Karpas-422 (cell line): ENCODE results near the gene C16orf78. TPM values are rescaled to one million over a fixed set of nuclear protein-coding genes. Genes with fewer than 3 reads are reported as not detected.

Source experiments
- DNase-seq: peaks from one replicate; pipeline ENCODE4 v3.0.0-alpha.2; 2015
- H2AFZ ChIP-seq: fragments of 200-600 bp; sonication (generic); 2 replicates; pipeline ENCODE4 v1.6.1; 2014; ENCODE audit warnings: antibody characterized with exemption, low read length, mixed read lengths
- H3K27ac ChIP-seq: fragments of 200-600 bp; sonication (generic); 2 replicates; pipeline ENCODE4 v1.5.1; 2014; ENCODE audit warnings: mild to moderate bottlenecking, low read length, moderate library complexity
- H3K27me3 ChIP-seq: fragments of 200-600 bp; sonication (generic); 2 replicates; pipeline ENCODE4 v1.6.1; 2014; ENCODE audit warnings: low read length, mixed read lengths
- H3K36me3 ChIP-seq: fragments of 200-600 bp; sonication (generic); 2 replicates; pipeline ENCODE4 v1.6.1; 2014; ENCODE audit warnings: low read length, mixed read lengths; ENCODE audit not compliant: insufficient read depth
- H3K4me1 ChIP-seq: fragments of 200-600 bp; sonication (generic); 2 replicates; pipeline ENCODE4 v1.6.1; 2014; ENCODE audit warnings: mild to moderate bottlenecking, low read length, mixed read lengths
- H3K4me2 ChIP-seq: fragments of 200-600 bp; sonication (generic); 2 replicates; pipeline ENCODE4 v1.6.1; 2014; ENCODE audit warnings: low read length, low read depth, mild to moderate bottlenecking; ENCODE audit not compliant: poor library complexity, severe bottlenecking
- H3K4me3 ChIP-seq: fragments of 200-600 bp; sonication (generic); 2 replicates; pipeline ENCODE4 v1.5.1; 2014; ENCODE audit warnings: mild to moderate bottlenecking, antibody characterized with exemption, low read length, mixed read lengths
- H3K79me2 ChIP-seq: fragments of 200-600 bp; sonication (generic); 2 replicates; pipeline ENCODE4 v1.6.1; 2014; ENCODE audit warnings: mild to moderate bottlenecking, low read length, mixed read lengths
- H3K9ac ChIP-seq: fragments of 200-600 bp; sonication (generic); 2 replicates; pipeline ENCODE4 v1.6.0; 2014; ENCODE audit warnings: low read length
- H3K9me2 ChIP-seq: fragments of 200-600 bp; sonication (generic), shearing (Covaris generic); replicated peaks from 2 replicates; pipeline ENCODE4 v1.6.0; 2014; ENCODE audit warnings: mild to moderate bottlenecking, low read length, moderate library complexity; ENCODE audit not compliant: insufficient read depth
- H3K9me3 ChIP-seq: fragments of 300-700, 200-600 bp; sonication (generic); 2 replicates; pipeline ENCODE4 v1.6.1; 2014; ENCODE audit warnings: low read length, mixed read lengths
- H4K20me1 ChIP-seq: fragments of 200-600 bp; sonication (generic); 2 replicates; pipeline ENCODE4 v1.6.1; 2014; ENCODE audit warnings: mild to moderate bottlenecking, antibody characterized with exemption, low read length, low read depth; ENCODE audit not compliant: insufficient read depth
- total RNA-seq: library from RNA; depleted of rRNA; stranded (reverse); fragments of >200 nt; shearing (Covaris generic); gene quantifications from 2 replicates; pipeline ENCODE4 v1.2.3, GENCODE V29; 2014; ENCODE audit warnings: low replicate concordance; rRNA removed

The C16orf78 gene
- total RNA-seq, result not detected in 2 replicates

GRCh38 chr16:49373504-49373903, at the start of gene C16orf78:
Gene C16orf78 (plus strand): TSS chr16:49373804. CDS start chr16:49373940, 136 bp downstream.
- no peaks in the 10 kb centered on the region for H3K9me3 ChIP-seq
- H3K27me3 ChIP-seq, result no peaks in the 10 kb centered on the region
- H3K4me1 ChIP-seq, result no peaks in the 10 kb centered on the region
- no peak within 1 kb of the TSS for H3K4me2 ChIP-seq
- no peaks in the 10 kb centered on the region for H3K79me2 ChIP-seq
- no peak within 1 kb of the TSS for H2AFZ ChIP-seq
- H3K36me3 ChIP-seq, result no peaks in the 10 kb centered on the region
- no peaks in the 10 kb centered on the region for H3K9me2 ChIP-seq
- no peak within 1 kb of the TSS for H3K27ac ChIP-seq
- no peak within 1 kb of the TSS for H3K4me3 ChIP-seq
- no peaks in the 10 kb centered on the region for H4K20me1 ChIP-seq
- no peak within 1 kb of the TSS for H3K9ac ChIP-seq
- DNase-seq, result no peak

DNA sequence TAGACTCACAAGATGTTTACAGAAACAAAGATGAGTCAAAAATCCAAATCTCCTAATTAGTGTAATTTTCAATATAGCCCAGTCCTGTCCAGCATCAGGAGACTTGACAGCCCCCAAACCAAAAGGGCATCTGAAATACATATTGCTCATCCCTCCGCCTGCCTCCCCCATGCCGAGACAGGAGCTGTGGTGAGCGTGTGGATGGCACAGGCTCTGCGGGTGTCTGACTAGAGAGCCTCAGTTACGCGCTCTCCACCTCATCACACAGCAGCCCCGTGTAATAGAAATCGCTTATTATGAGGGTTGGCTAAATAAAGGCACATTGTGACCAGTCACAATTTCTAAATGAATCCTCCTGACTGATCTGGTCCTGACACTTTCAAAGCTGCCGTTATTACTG, 48.9 kb upstream of the C16orf78 start:
- Histone ChIP-seq H3K4me1 (no peaks in the 10 kb centered on the region), H3K27ac (no peak overlapping the region), H3K36me3 (no peaks in the 10 kb centered on the region), H3K9me2 (no peaks in the 10 kb centered on the region), H4K20me1 (no peaks in the 10 kb centered on the region), H3K27me3 (no peaks in the 10 kb centered on the region), H3K4me3 (no peak overlapping the region), H3K9ac (no peak overlapping the region), H2AFZ (no peak overlapping the region), H3K4me2 (no peak overlapping the region), H3K9me3 (no peaks in the 10 kb centered on the region), H3K79me2 (no peaks in the 10 kb centered on the region)
- DNase-seq, result no peak

- H3K27ac ChIP-seq, result no peak overlapping the region
- H3K4me3 ChIP-seq, result no peak overlapping the region
- H4K20me1 ChIP-seq, result no peaks in the 10 kb centered on the region
- no peak overlapping the region for H2AFZ ChIP-seq
- no peaks in the 10 kb centered on the region for H3K36me3 ChIP-seq
- H3K9me3 ChIP-seq, result no peaks in the 10 kb centered on the region
- H3K79me2 ChIP-seq, result no peaks in the 10 kb centered on the region
- no peak overlapping the region for H3K4me2 ChIP-seq
- H3K27me3 ChIP-seq, result no peaks in the 10 kb centered on the region
- H3K4me1 ChIP-seq, result no peaks in the 10 kb centered on the region
- no peaks in the 10 kb centered on the region for H3K9me2 ChIP-seq
- H3K9ac ChIP-seq, result no peak overlapping the region
- DNase-seq, result no peak
These were observed 46.1 kb upstream of the C16orf78 start for GRCh38 chr16:49327466-49327865.

GRCh38 chr16:49328325-49328724, 45.3 kb upstream of the C16orf78 start:
- Histone ChIP-seq H3K36me3 (no peaks in the 10 kb centered on the region), H3K27me3 (no peaks in the 10 kb centered on the region), H3K9ac (no peak overlapping the region), H3K4me2 (no peak overlapping the region), H4K20me1 (no peaks in the 10 kb centered on the region), H3K9me2 (no peaks in the 10 kb centered on the region), H3K79me2 (no peaks in the 10 kb centered on the region), H3K27ac (no peak overlapping the region), H3K4me3 (no peak overlapping the region), H3K4me1 (no peaks in the 10 kb centered on the region), H3K9me3 (no peaks in the 10 kb centered on the region), H2AFZ (no peak overlapping the region)
- no peak for DNase-seq

DNA sequence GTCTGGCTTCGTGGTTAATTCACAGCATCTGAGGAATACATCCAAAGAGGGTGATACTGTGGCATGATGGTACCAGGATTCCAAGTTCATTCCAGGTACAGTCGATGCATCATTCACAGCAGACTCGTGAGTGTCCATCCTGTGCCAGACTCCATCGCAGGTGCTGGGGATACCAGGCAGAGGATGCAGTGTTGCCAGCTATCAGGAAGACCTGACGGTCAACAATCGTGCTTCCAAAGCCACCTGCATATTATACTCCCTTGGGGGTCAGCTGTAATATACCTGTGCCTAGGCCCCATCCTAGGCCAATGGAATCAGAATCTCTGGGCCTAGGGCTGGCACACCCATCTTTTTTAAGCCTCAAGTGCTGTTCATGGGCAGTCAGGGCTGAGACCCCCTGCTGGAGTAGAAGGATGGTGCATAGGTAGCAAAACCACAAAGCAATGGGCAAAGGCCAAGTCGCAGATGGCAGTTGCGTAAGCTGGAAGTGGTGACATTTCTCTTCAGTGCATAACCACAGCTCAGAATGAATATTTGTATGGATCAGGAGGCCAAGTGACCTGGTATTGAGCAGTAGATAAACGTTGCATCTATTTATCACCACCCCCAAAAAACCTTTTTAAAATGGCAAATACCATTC, 42.9 kb upstream of the C16orf78 start:
- Histone ChIP-seq H3K4me3 (no peak overlapping the region), H3K4me1 (no peaks in the 10 kb centered on the region), H3K9me3 (no peaks in the 10 kb centered on the region), H3K27me3 (no peaks in the 10 kb centered on the region), H2AFZ (no peak overlapping the region), H3K4me2 (no peak overlapping the region), H3K9ac (no peak overlapping the region), H3K36me3 (no peaks in the 10 kb centered on the region), H3K79me2 (no peaks in the 10 kb centered on the region), H3K27ac (no peak overlapping the region), H3K9me2 (no peaks in the 10 kb centered on the region), H4K20me1 (no peaks in the 10 kb centered on the region)
- DNase-seq, result no peak

DNA sequence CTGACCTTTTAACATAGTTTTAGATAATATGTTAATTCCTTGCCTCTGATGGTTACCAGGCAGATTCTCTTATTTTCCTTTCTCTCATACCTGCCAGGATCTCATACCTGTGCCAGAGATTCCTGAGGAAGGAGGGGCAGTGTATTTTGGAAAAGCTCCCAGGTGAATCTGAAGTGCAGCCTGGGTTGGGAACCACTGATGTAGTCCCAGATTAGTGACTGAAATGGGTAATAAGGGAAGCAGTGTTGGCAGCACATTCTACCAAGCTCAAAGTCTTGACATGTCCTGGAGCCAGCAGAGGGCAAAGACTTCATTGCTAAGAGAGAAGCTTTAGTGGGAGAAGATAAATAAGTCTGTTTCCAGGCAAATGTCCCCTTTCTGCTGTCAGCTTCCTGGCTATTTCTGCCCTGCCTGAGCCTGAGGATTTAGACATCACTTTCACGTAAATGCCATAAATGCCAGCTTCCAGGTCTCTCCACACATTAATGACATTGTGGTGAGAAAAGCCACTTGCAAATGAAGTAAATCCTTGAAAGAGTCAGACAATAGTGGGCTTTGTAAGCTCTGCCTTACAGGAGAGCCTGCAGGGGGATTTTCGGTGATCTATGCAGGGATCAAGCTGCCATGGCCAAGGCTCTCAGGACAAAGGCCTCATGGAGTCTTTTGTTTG, 40.9 kb upstream of the C16orf78 start:
- Histone ChIP-seq H2AFZ (no peak overlapping the region), H3K4me2 (no peak overlapping the region), H3K9me3 (no peaks in the 10 kb centered on the region), H3K4me1 (no peaks in the 10 kb centered on the region), H3K4me3 (no peak overlapping the region), H3K9ac (no peak overlapping the region), H4K20me1 (no peaks in the 10 kb centered on the region), H3K9me2 (no peaks in the 10 kb centered on the region), H3K79me2 (no peaks in the 10 kb centered on the region), H3K27ac (no peak overlapping the region), H3K27me3 (no peaks in the 10 kb centered on the region), H3K36me3 (no peaks in the 10 kb centered on the region)
- no peak for DNase-seq

GRCh38 chr16:49333259-49333597, 40.4 kb upstream of the C16orf78 start:
- no peaks in the 10 kb centered on the region for H3K4me1 ChIP-seq
- H3K36me3 ChIP-seq, result no peaks in the 10 kb centered on the region
- H3K4me2 ChIP-seq, result no peak overlapping the region
- H3K27me3 ChIP-seq, result no peaks in the 10 kb centered on the region
- H2AFZ ChIP-seq, result no peak overlapping the region
- H3K4me3 ChIP-seq, result no peak overlapping the region
- no peaks in the 10 kb centered on the region for H4K20me1 ChIP-seq
- H3K79me2 ChIP-seq, result no peaks in the 10 kb centered on the region
- no peaks in the 10 kb centered on the region for H3K9me3 ChIP-seq
- no peaks in the 10 kb centered on the region for H3K9me2 ChIP-seq
- H3K9ac ChIP-seq, result no peak overlapping the region
- DNase-seq, result no peak
- H3K27ac ChIP-seq, result no peak overlapping the region

- Histone ChIP-seq H3K79me2 (no peaks in the 10 kb centered on the region), H3K9me3 (no peaks in the 10 kb centered on the region), H3K9me2 (no peaks in the 10 kb centered on the region), H3K4me3 (no peak overlapping the region), H3K36me3 (no peaks in the 10 kb centered on the region), H3K4me1 (no peaks in the 10 kb centered on the region), H3K27ac (no peak overlapping the region), H4K20me1 (no peaks in the 10 kb centered on the region), H3K4me2 (no peak overlapping the region), H3K27me3 (no peaks in the 10 kb centered on the region), H2AFZ (no peak overlapping the region), H3K9ac (no peak overlapping the region)
- DNase-seq, result no peak
These were observed 37.8 kb upstream of the C16orf78 start for GRCh38 chr16:49335828-49336227.
